ENCODE measurements around the gene LASP1. TPM values are rescaled to one million over a fixed set of nuclear protein-coding genes. Genes with fewer than 3 reads are reported as not detected.

The LASP1 gene
- total and polyA plus RNA-seq, 8 donors: 33.7 to 183 (median 101) TPM

DNA sequence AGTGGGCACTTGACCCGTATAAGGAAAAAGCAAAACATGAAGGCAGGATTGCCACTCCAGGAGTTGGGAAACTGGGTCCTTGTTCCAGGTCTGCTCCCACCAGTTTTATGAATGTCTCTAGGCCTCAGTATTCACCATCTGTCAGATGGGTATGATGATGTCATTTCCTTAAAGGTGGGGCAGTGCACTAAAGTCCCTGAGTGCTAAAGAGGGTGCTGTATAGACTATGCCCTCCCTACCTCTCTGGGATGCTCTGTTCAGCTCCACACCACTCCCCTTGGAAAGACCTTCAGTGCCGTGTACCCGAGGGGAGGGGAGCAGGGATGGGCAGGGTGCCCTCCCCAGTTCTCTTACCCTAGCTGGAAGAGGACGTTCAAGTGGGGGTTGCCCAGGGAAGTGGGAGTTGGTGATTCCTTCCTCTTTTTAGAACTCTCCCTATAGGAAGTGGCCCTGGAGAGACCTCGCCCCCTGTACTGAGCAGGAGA lies 2.2 kb downstream of the LASP1 start:
- intact Hi-C loops (cut with DNase I; ENCODE audit: low total_unique reads): no loop called here
- no peaks in the 10 kb centered on the region for H3K27me3 ChIP-seq
- WGBS, 5 donors: 13 to 20% (median 20%) methylated on average over 5 of the region's 5 CpGs
- H3K4me1 ChIP-seq: peaks cover 74 to 78% (median 76%) of the 10 kb centered on the region in 4 donors
- no peaks in the 10 kb centered on the region for H3K9me3 ChIP-seq
- peaks cover 0 to 10% (median 4%) of the 10 kb centered on the region in 4 donors for H3K36me3 ChIP-seq
- peak overlapping the region; percentile 91 to 100 (median 94) for H3K4me3 ChIP-seq
- no peak for TF ChIP-seq POLR2A (IDR thresholded peaks at IDR 0.05)
- TF ChIP-seq POLR2AphosphoS5 (IDR thresholded peaks at IDR 0.05): no peak
- TF ChIP-seq EP300 (IDR thresholded peaks at IDR 0.05): no peak
- no peak for TF ChIP-seq CTCF (IDR thresholded peaks at IDR 0.05)
- H3K27ac ChIP-seq: peak overlapping the region; percentile 95 to 98 (median 97)
- peak in 1 of 2 donors; percentile 43 for DNase-seq

DNA sequence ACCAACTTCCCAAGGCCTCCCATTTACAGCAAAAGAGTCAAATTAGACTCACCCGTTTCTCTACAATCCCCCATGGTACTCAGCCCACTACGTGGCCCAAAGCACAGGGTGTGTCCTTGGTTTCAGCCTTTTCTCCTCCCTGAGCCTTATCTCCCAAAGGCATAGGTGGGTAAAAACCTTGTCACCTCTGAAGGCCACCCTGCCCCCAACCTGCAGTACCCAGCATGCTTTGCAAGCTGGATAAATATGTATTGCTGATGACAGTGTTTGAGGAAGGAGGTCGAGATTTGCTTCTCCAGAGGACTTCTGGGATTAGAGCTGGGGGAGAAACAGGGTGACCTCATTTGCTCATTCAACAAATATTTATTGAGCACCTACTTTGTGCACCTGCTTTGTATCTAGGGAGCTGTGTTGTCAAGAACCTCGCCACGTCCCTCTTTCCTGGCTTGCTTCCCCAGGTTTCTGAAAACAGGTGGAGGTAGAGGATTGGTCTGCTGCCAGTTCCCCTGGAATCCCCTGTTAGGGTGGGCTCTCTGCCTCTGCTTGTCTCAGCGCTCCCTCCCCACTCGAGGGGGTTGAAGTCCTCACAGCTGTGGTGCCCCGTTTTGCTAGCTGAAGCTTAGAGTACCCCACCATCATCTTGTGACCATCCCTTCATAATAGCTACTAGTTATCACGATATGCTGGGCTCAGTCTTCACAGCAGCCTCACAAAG lies 3.0 kb downstream of the LASP1 start:
- DNase-seq: peak; percentile 75 to 94

GRCh38 chr17:38873640-38874380 lies 4.0 kb downstream of the LASP1 start:
- H3K4me3 ChIP-seq: peak overlapping the region in 3 of 4 donors; percentile 5 to 92 (median 91)
- no peaks in the 10 kb centered on the region for H3K9me3 ChIP-seq
- WGBS, 5 donors: 24 to 38% (median 37%) methylated on average over 6 to 9 of the region's 9 CpGs
- peak overlapping the region; percentile 95 to 98 (median 97) for H3K27ac ChIP-seq
- peaks cover 10 to 27% (median 21%) of the 10 kb centered on the region in 4 donors for H3K36me3 ChIP-seq
- peaks cover 68 to 79% (median 78%) of the 10 kb centered on the region in 4 donors for H3K4me1 ChIP-seq
- intact Hi-C loops (cut with DNase I; ENCODE audit: low total_unique reads): no loop called here
- H3K27me3 ChIP-seq: no peaks in the 10 kb centered on the region
- peak; percentile 43 to 56 for DNase-seq
- TF ChIP-seq CTCF (IDR thresholded peaks at IDR 0.05) (no peak), POLR2AphosphoS5 (IDR thresholded peaks at IDR 0.05) (peak in 1 of 3 donors; percentile 7), EP300 (IDR thresholded peaks at IDR 0.05) (no peak)

More for the DNA sequence above, 3.0 kb downstream of the LASP1 start:
- H3K27me3 ChIP-seq: no peaks in the 10 kb centered on the region
- peaks cover 76 to 79% (median 78%) of the 10 kb centered on the region in 4 donors for H3K4me1 ChIP-seq
- 22 to 32% (median 28%) methylated on average over 9 of the region's 9 CpGs for WGBS, 5 donors
- no peak for TF ChIP-seq CTCF (IDR thresholded peaks at IDR 0.05)
- TF ChIP-seq POLR2AphosphoS5 (IDR thresholded peaks at IDR 0.05): peak in 2 of 3 donors; percentile 72 to 94
- no peak for TF ChIP-seq POLR2A (IDR thresholded peaks at IDR 0.05)
- TF ChIP-seq EP300 (IDR thresholded peaks at IDR 0.05): no peak
- peaks cover under 1 to 18% (median 11%) of the 10 kb centered on the region in 4 donors for H3K36me3 ChIP-seq
- no peaks in the 10 kb centered on the region for H3K9me3 ChIP-seq
- H3K27ac ChIP-seq: peak overlapping the region; percentile 95 to 98 (median 97)
- H3K4me3 ChIP-seq: peak overlapping the region; percentile 91 to 100 (median 94)
- intact Hi-C loops (cut with DNase I; ENCODE audit: low total_unique reads): no loop called here
